Gastroesophageal sphincter (tissue), 4 donors: ENCODE measurements around the gene MEX3C. TPM values are rescaled to one million over a fixed set of nuclear protein-coding genes. Genes with fewer than 3 reads are reported as not detected.

Experiments used
- ATAC-seq: fragments of 150-250 bp; one replicate; pipeline ENCODE4 v1.9.1; 2016; ENCODE audit warnings: mild to moderate bottlenecking, moderate library complexity
- H3K27ac ChIP-seq, 4 donors: fragments of 200-600 bp; sonication (generic) in 3 of 4; 1 replicate in 3 of 4; 2 replicates in 1 of 4; pipeline ENCODE4 v1.5.1; 2016 to 2019
- H3K27me3 ChIP-seq: fragments of 200-600 bp; sonication (generic); one replicate; pipeline ENCODE4 v1.5.1; 2019
- H3K36me3 ChIP-seq, 2 donors: fragments of 200-600 bp; sonication (generic); one replicate each; pipeline ENCODE4 v1.5.1; 2019; ENCODE audit warnings: control low read depth in 1 of 2
- H3K4me1 ChIP-seq, 3 donors: fragments of 200-600 bp; sonication (generic); 1 replicate in 2 of 3; 2 replicates in 1 of 3; pipeline ENCODE4 v1.5.1; 2016 to 2019; ENCODE audit warnings: control low read depth in 2 of 3
- H3K4me3 ChIP-seq, 2 donors: fragments of 200-600 bp; sonication (generic); one replicate each; pipeline ENCODE4 v1.5.1; 2019; ENCODE audit warnings: mild to moderate bottlenecking in 1 of 2, moderate library complexity in 1 of 2
- H3K9me3 ChIP-seq, 3 donors: fragments of 200-600 bp; sonication (generic); one replicate each; pipeline ENCODE4 v1.5.1; 2017 to 2019; ENCODE audit warnings: control low read depth in 2 of 3
- EP300 ChIP-seq: sonication (generic); formaldehyde crosslinking; IDR thresholded peaks from one replicate; pipeline ENCODE4 v1.6.1; 2017; ENCODE audit warnings: antibody characterized with exemption, mild to moderate bottlenecking
- POLR2A ChIP-seq, 2 donors: fragments of 450-650 bp; IDR thresholded peaks; one replicate each; pipeline ENCODE4 v1.6.1; 2017; ENCODE audit warnings: antibody characterized with exemption in 2 of 2, mild to moderate bottlenecking in 2 of 2, moderate library complexity in 1 of 2
- POLR2AphosphoS5 ChIP-seq: sonication (generic); formaldehyde crosslinking; IDR thresholded peaks from one replicate; pipeline ENCODE4 v1.6.1; 2017; ENCODE audit warnings: antibody characterized with exemption
- WGBS, 2 donors: methylation state at CpG; one replicate each; pipeline ENCODE4 v1.1.5; 2018; ENCODE audit warnings: low coverage in 1 of 2; 5-methylcytosine and 5-hydroxymethylcytosine counted together
- total RNA-seq, 4 donors: library from RNA; depleted of rRNA; stranded (reverse); fragments of >200 nt; gene quantifications; one replicate each; pipeline ENCODE4 v1.1.0, GENCODE V29; 2016
- TF ChIP-seq, protein P1 (sequence below), 4 experiments: fragments of 200-600 bp in 2 of 4; fragments of 450-650 bp in 2 of 4; sonication (generic) in 1 of 4; IDR thresholded peaks; one replicate each; pipeline ENCODE4 v1.5.1; 2017 to 2019; ENCODE audit warnings: antibody characterized with exemption in 4 of 4, mild to moderate bottlenecking in 2 of 4, moderate library complexity in 2 of 4

Gene MEX3C
- total RNA-seq, 4 donors from 2014 or later, result 24.7 to 35.2 (median 29.0) TPM

DNA sequence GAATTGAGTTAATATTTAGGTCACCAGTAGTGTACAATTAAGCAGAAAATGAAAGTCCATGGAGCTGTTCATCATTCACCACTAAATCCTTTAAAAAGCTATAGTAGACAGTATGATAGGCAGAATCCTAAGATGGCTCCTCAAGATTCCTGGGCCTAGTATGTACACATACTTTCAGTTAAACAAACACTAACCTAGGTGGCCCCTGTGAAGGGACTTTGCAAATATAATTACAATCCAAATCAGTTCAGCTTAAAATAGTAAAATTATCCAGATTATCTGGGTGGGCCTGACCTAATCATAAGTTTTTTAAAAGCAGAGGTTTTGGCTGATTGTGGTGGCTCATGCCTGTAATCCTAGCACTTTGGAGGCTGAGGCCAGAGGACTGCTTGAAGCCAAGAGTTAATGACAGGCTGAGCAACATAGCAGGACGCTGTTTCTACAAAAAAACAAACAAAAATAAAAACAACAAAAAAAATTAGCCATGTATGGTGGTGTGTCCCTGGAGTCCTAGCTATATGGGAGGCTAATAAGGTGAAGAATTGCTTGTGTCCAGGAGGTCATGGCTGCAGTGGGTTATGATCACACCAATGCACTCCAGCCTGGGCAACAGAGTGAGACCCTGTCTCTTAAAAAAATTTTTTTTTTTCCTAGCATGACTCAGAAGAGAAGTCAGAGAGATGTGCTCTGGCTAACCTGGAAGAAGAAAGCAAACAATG lies 13.9 kb downstream of the MEX3C start:
- H3K27me3 ChIP-seq, result no peaks in the 10 kb centered on the region
- no peak overlapping the region for H3K27ac ChIP-seq
- no peak for ATAC-seq
- H3K36me3 ChIP-seq, result peaks cover 0 to 9% of the 10 kb centered on the region in 2 donors
- WGBS, 2 donors, result 91% methylated on average over 1 of the region's 1 CpG; no CpG with 5 or more reads in 1 of the 2 donors
- TF ChIP-seq EP300 (no peak), POLR2AphosphoS5 (no peak), POLR2A (IDR thresholded peaks at IDR 0.05) (no peak)
- TF ChIP-seq, protein P1, sequence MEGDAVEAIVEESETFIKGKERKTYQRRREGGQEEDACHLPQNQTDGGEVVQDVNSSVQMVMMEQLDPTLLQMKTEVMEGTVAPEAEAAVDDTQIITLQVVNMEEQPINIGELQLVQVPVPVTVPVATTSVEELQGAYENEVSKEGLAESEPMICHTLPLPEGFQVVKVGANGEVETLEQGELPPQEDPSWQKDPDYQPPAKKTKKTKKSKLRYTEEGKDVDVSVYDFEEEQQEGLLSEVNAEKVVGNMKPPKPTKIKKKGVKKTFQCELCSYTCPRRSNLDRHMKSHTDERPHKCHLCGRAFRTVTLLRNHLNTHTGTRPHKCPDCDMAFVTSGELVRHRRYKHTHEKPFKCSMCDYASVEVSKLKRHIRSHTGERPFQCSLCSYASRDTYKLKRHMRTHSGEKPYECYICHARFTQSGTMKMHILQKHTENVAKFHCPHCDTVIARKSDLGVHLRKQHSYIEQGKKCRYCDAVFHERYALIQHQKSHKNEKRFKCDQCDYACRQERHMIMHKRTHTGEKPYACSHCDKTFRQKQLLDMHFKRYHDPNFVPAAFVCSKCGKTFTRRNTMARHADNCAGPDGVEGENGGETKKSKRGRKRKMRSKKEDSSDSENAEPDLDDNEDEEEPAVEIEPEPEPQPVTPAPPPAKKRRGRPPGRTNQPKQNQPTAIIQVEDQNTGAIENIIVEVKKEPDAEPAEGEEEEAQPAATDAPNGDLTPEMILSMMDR (IDR thresholded peaks at IDR 0.05), result no peak
- no peaks in the 10 kb centered on the region for H3K9me3 ChIP-seq
- peaks cover 0 to 53% (median 4%) of the 10 kb centered on the region in 3 donors for H3K4me1 ChIP-seq
- no peak overlapping the region for H3K4me3 ChIP-seq

DNA sequence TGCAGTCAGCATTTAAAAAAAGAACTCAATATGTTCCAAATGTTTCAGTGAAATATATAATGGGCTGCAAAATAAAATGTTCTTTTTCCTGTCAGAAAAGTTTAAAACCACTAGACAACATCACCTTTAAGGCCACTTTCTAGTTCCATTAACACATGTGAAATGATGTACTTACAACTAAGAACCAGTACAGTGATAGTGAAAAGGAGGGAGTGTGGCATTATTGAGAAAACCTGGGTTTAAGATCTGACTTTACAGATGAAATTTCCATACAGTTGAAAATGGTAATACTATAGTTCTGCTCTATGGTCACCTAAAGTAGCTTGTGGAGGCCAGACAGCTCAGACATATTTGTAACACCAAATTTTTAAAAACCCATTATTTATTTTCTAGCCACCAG lies 14.7 kb downstream of the MEX3C start:
- no peak overlapping the region for H3K27ac ChIP-seq
- no peak for TF ChIP-seq POLR2AphosphoS5
- no peak for TF ChIP-seq POLR2A (IDR thresholded peaks at IDR 0.05)
- TF ChIP-seq EP300, result no peak
- TF ChIP-seq, protein P1 (IDR thresholded peaks at IDR 0.05), result no peak
- peaks cover 0 to 9% of the 10 kb centered on the region in 2 donors for H3K36me3 ChIP-seq
- no peak overlapping the region for H3K4me3 ChIP-seq
- no peak for ATAC-seq
- no peaks in the 10 kb centered on the region for H3K9me3 ChIP-seq
- peaks cover 0 to 50% (median 4%) of the 10 kb centered on the region in 3 donors for H3K4me1 ChIP-seq
- no peaks in the 10 kb centered on the region for H3K27me3 ChIP-seq

DNA sequence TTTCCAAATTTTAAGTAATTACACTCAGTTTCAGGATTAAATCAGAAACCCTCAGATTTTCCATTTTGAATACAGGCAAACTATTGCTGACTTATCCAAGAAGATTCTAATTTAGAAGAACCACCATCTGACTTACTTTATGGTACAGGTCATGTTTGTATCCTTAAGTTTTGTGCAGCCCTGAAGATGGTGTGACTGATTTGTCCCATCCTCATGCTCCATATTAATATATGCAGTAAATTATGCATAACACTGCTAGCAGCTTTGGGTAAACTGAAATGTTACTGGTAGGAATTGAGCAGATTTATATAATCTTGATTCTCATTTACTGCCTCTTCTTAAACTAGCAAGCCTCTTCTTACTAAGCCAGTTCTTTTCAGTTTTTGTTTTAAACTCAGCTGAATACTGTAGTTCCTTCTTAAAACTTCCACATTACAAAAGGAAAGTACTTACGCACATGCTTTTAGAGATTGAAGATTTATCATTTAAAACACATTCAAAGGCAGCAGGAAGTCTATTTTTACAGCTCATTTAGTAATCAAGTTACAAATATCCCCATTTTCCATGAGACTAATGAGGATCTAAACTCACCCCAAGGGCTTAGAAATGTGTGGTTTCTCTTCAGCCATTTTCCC lies 25.7 kb downstream of the MEX3C start:
- no peak for TF ChIP-seq POLR2A (IDR thresholded peaks at IDR 0.05)
- TF ChIP-seq, protein P1 (IDR thresholded peaks at IDR 0.05), result no peak
- 75 to 100% methylated on average over 1 of the region's 1 CpG for WGBS, 2 donors

DNA sequence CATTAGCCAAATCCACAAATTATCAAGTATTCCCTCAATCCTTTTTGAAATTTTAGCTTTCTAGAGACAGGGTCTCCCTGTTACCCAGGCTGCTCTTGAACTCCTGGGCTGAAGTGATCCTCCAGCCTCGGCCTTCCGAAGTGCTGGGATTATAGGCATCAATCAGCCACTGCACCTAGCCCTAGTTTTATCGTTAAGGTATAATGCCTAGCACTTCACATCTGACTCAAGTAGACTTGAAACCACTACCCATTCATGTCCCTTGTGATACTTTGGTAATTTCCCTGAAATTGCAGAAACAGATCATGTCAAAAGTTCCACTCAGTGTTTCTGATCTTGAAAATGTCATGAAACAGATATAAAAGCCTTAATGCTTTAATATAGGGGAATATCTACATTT lies 26.3 kb downstream of the MEX3C start:
- no peak for ATAC-seq
- H3K27ac ChIP-seq, result no peak overlapping the region
- H3K4me1 ChIP-seq, result no peaks in the 10 kb centered on the region
- WGBS, 2 donors, result 93 to 100% methylated on average over 1 to 3 of the region's 3 CpGs
- H3K27me3 ChIP-seq, result no peaks in the 10 kb centered on the region
- H3K4me3 ChIP-seq, result no peak overlapping the region
- H3K9me3 ChIP-seq, result no peaks in the 10 kb centered on the region
- TF ChIP-seq POLR2AphosphoS5 (no peak), POLR2A (IDR thresholded peaks at IDR 0.05) (no peak), EP300 (no peak)
- TF ChIP-seq, protein P1 (IDR thresholded peaks at IDR 0.05), result no peak
- H3K36me3 ChIP-seq, result peaks cover 0 to 14% of the 10 kb centered on the region in 2 donors

More for the DNA sequence above, 25.7 kb downstream of the MEX3C start:
- no peak overlapping the region for H3K27ac ChIP-seq
- peaks cover 0 to 19% of the 10 kb centered on the region in 2 donors for H3K36me3 ChIP-seq
- no peak overlapping the region for H3K4me3 ChIP-seq
- no peaks in the 10 kb centered on the region for H3K4me1 ChIP-seq
- H3K9me3 ChIP-seq, result no peaks in the 10 kb centered on the region
- H3K27me3 ChIP-seq, result no peaks in the 10 kb centered on the region
- no peak for ATAC-seq

DNA sequence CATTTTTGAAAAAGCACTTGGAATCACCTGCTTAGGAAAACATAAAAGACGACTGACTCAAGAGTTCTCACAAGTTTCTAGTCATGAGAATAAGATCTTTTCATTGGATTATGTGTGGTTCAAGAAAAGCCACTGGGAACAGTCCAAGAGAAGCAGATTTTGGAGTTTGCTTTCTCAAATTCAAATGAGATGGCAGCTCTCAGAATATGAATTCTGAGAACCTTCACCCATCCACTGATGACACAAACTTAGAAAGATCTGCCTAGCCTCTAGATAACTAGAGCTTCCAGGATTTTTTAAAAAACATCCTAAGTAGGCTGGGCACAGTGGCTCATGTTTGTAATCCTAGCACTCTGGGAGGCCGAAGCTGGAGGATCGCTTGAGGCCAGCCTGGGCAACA lies 26.8 kb downstream of the MEX3C start:
- no peak for TF ChIP-seq EP300
- TF ChIP-seq POLR2A (IDR thresholded peaks at IDR 0.05), result no peak
- TF ChIP-seq, protein P1 (IDR thresholded peaks at IDR 0.05), result no peak
- TF ChIP-seq POLR2AphosphoS5, result no peak
- peaks cover 0 to 8% of the 10 kb centered on the region in 2 donors for H3K36me3 ChIP-seq
- no peaks in the 10 kb centered on the region for H3K4me1 ChIP-seq
- WGBS, 2 donors, result 91 to 97% methylated on average over 3 of the region's 3 CpGs
- no peak overlapping the region for H3K4me3 ChIP-seq
- H3K27me3 ChIP-seq, result no peaks in the 10 kb centered on the region
- no peak overlapping the region for H3K27ac ChIP-seq
- ATAC-seq, result no peak
- H3K9me3 ChIP-seq, result no peaks in the 10 kb centered on the region
